Liver (tissue), 3 donors: ENCODE data around the gene GBA2.

ENCODE experiments used
- EGR1 ChIP-seq, 2 donors: IDR thresholded peaks; 2 replicates each; pipeline ENCODE4 v1.6.1; 2016 to 2018; ENCODE audit warnings: antibody characterized with exemption in 2 of 2, low read depth in 2 of 2
- GABPA ChIP-seq, 2 donors: IDR thresholded peaks in 1 of 2; conservative IDR thresholded peaks in 1 of 2; 2 replicates each; pipeline ENCODE4 v1.6.1; 2016; ENCODE audit warnings: antibody characterized with exemption in 2 of 2, mild to moderate bottlenecking in 1 of 2, moderate library complexity in 1 of 2
- JUND ChIP-seq, 2 donors: IDR thresholded peaks; 2 replicates each; pipeline ENCODE4 v1.6.1; 2016; ENCODE audit warnings: antibody characterized with exemption in 2 of 2
- NR2F2 ChIP-seq: IDR thresholded peaks from 2 replicates; pipeline ENCODE4 v1.6.1; 2016; ENCODE audit warnings: antibody characterized with exemption
- RAD21 ChIP-seq, 2 donors: IDR thresholded peaks; 2 replicates each; pipeline ENCODE4 v1.6.1; 2016; ENCODE audit warnings: antibody characterized with exemption in 2 of 2, mild to moderate bottlenecking in 2 of 2
- RXRA ChIP-seq, 2 donors: IDR thresholded peaks; 2 replicates each; pipeline ENCODE4 v1.6.1; 2017 to 2018; ENCODE audit warnings: antibody characterized with exemption in 2 of 2, mild to moderate bottlenecking in 1 of 2
- SP1 ChIP-seq: IDR thresholded peaks from 2 replicates; pipeline ENCODE4 v1.6.1; 2018; ENCODE audit warnings: antibody characterized with exemption, mild to moderate bottlenecking
- TAF1 ChIP-seq: conservative IDR thresholded peaks from 2 replicates; pipeline ENCODE4 v1.6.1; 2016; ENCODE audit warnings: antibody characterized with exemption, mild to moderate bottlenecking
- YY1 ChIP-seq: IDR thresholded peaks from 2 replicates; pipeline ENCODE4 v1.6.1; 2016; ENCODE audit warnings: antibody characterized with exemption, mild to moderate bottlenecking
- TF ChIP-seq, protein P1 (sequence below): fragments of 150-350 bp; IDR thresholded peaks from 2 replicates; pipeline ENCODE4 v1.5.1; 2017; ENCODE audit warnings: improper control_type of control experiment, low read depth, low read length; ENCODE audit not compliant: missing input control
- TF ChIP-seq, protein P2 (sequence below): IDR thresholded peaks from 2 replicates; pipeline ENCODE4 v1.6.1; 2016; ENCODE audit warnings: antibody characterized with exemption
- TF ChIP-seq, protein P3 (sequence below): IDR thresholded peaks from 2 replicates; pipeline ENCODE4 v1.6.1; 2016; ENCODE audit warnings: antibody characterized with exemption
- TF ChIP-seq, protein P4 (sequence below): IDR thresholded peaks from 2 replicates; pipeline ENCODE4 v1.6.1; 2016; ENCODE audit warnings: antibody characterized with exemption
- TF ChIP-seq, protein P5 (sequence below): IDR thresholded peaks from 2 replicates; pipeline ENCODE4 v1.6.1; 2016; ENCODE audit warnings: antibody characterized with exemption, mild to moderate bottlenecking
- donor health status: healthy.
- donor health status: healthy.

DNA sequence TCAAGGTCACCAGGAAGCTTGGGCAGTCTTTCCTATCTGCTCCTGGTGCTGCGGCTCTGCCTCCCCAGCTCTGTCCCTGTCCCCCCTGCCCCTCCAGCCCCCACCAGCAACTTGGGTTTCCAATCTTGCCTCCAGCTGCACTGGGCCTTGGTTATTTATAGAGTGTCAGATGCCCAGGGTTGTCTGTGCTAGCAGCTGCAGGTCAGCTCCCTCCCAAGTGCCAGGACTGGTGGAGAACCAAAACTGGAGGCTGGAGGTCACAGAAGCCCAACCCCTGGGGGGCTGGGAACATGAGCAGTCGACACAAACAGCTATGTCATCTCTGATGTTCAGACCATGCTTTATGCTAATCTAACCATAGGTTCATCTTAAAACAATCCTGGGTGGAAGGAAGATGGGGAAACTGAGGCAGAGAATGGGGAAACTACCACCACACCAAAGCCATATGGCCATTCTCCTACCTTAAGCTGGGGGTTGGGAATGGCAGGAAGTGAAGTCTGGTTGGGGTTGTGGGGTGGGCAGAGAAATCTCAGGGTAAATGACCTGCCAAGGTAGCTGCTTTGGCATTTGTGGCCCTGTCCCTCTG, 61.0 kb downstream of the GBA2 start:
- TF ChIP-seq, protein P1, sequence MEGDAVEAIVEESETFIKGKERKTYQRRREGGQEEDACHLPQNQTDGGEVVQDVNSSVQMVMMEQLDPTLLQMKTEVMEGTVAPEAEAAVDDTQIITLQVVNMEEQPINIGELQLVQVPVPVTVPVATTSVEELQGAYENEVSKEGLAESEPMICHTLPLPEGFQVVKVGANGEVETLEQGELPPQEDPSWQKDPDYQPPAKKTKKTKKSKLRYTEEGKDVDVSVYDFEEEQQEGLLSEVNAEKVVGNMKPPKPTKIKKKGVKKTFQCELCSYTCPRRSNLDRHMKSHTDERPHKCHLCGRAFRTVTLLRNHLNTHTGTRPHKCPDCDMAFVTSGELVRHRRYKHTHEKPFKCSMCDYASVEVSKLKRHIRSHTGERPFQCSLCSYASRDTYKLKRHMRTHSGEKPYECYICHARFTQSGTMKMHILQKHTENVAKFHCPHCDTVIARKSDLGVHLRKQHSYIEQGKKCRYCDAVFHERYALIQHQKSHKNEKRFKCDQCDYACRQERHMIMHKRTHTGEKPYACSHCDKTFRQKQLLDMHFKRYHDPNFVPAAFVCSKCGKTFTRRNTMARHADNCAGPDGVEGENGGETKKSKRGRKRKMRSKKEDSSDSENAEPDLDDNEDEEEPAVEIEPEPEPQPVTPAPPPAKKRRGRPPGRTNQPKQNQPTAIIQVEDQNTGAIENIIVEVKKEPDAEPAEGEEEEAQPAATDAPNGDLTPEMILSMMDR: no peak
- TF ChIP-seq JUND (IDR thresholded peaks at IDR 0.05): no peak
- TF ChIP-seq YY1: no peak
- TF ChIP-seq, protein P2, sequence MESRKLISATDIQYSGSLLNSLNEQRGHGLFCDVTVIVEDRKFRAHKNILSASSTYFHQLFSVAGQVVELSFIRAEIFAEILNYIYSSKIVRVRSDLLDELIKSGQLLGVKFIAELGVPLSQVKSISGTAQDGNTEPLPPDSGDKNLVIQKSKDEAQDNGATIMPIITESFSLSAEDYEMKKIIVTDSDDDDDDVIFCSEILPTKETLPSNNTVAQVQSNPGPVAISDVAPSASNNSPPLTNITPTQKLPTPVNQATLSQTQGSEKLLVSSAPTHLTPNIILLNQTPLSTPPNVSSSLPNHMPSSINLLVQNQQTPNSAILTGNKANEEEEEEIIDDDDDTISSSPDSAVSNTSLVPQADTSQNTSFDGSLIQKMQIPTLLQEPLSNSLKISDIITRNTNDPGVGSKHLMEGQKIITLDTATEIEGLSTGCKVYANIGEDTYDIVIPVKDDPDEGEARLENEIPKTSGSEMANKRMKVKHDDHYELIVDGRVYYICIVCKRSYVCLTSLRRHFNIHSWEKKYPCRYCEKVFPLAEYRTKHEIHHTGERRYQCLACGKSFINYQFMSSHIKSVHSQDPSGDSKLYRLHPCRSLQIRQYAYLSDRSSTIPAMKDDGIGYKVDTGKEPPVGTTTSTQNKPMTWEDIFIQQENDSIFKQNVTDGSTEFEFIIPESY: no peak
- TF ChIP-seq, protein P3, sequence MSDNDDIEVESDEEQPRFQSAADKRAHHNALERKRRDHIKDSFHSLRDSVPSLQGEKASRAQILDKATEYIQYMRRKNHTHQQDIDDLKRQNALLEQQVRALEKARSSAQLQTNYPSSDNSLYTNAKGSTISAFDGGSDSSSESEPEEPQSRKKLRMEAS: no peak
- no peak for TF ChIP-seq EGR1 (IDR thresholded peaks at IDR 0.05; ENCODE audit: low read depth in 2 of 2)
- TF ChIP-seq, protein P4, sequence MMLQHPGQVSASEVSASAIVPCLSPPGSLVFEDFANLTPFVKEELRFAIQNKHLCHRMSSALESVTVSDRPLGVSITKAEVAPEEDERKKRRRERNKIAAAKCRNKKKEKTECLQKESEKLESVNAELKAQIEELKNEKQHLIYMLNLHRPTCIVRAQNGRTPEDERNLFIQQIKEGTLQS: no peak
- TF ChIP-seq, protein P5, sequence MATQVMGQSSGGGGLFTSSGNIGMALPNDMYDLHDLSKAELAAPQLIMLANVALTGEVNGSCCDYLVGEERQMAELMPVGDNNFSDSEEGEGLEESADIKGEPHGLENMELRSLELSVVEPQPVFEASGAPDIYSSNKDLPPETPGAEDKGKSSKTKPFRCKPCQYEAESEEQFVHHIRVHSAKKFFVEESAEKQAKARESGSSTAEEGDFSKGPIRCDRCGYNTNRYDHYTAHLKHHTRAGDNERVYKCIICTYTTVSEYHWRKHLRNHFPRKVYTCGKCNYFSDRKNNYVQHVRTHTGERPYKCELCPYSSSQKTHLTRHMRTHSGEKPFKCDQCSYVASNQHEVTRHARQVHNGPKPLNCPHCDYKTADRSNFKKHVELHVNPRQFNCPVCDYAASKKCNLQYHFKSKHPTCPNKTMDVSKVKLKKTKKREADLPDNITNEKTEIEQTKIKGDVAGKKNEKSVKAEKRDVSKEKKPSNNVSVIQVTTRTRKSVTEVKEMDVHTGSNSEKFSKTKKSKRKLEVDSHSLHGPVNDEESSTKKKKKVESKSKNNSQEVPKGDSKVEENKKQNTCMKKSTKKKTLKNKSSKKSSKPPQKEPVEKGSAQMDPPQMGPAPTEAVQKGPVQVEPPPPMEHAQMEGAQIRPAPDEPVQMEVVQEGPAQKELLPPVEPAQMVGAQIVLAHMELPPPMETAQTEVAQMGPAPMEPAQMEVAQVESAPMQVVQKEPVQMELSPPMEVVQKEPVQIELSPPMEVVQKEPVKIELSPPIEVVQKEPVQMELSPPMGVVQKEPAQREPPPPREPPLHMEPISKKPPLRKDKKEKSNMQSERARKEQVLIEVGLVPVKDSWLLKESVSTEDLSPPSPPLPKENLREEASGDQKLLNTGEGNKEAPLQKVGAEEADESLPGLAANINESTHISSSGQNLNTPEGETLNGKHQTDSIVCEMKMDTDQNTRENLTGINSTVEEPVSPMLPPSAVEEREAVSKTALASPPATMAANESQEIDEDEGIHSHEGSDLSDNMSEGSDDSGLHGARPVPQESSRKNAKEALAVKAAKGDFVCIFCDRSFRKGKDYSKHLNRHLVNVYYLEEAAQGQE: no peak
- TF ChIP-seq RAD21 (IDR thresholded peaks at IDR 0.05): no peak
- no peak for TF ChIP-seq SP1
- no peak for TF ChIP-seq TAF1
- TF ChIP-seq GABPA (IDR thresholded peaks at IDR 0.05 in 1 of 2, conservative IDR thresholded peaks at IDR 0.05 in 1 of 2): no peak
- no peak for TF ChIP-seq RXRA (IDR thresholded peaks at IDR 0.05)
- no peak for TF ChIP-seq NR2F2
